Activated T-helper 9 cell treated with anti-CD3 and anti-CD28 coated beads, Interleukin-2, amount 50 U/mL, for 16 hours (primary cell): ENCODE measurements around the gene CFAP45.
A peak's percentile ranks its signal among the peaks of the same experiment; 100 is the strongest.

Experiments used
- DNase-seq: peaks from one replicate; pipeline ENCODE4 v3.0.0-alpha.2; 2020; ENCODE audit warnings: low read depth

Gene CFAP45

DNA sequence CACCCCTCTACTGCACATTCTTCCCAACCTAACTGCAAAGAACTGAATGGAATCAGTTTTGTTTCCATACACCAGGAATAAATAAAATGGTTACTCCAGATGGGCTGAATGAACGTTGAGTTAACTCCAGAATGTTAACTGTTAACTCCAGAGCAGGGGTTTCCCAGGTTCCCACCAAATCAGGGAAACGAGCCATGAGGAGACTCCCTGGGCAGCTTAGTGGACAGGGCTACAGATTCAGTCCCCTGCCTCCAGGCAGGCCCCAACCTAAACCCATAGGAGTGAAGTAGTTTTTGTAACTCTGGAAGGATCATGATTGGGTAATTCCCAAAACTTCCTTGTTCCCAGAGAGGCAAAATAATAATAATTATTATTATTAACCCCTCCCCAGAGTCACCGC lies 51.6 kb downstream of the CFAP45 start:
- no peak for DNase-seq

DNA sequence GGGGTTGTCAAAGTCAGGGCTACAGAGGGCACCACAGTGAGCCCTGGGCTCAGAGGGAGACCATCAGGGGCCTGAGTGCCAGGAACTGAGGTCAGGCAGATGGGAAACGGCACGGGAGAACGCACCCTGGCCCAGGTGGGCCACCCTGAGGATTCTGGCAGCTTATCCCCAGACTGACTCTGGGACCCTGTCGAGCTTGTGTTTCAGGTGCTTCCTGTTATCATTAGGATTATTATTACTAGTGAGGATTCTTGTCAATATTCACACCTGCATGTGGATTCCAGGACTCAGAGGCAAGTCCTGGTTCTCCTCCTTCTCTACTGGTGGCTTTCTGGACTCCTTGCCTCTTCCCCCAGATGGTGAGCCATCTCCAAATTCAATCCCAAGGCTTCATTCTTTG lies 52.7 kb downstream of the CFAP45 start:
- DNase-seq: no peak

DNA sequence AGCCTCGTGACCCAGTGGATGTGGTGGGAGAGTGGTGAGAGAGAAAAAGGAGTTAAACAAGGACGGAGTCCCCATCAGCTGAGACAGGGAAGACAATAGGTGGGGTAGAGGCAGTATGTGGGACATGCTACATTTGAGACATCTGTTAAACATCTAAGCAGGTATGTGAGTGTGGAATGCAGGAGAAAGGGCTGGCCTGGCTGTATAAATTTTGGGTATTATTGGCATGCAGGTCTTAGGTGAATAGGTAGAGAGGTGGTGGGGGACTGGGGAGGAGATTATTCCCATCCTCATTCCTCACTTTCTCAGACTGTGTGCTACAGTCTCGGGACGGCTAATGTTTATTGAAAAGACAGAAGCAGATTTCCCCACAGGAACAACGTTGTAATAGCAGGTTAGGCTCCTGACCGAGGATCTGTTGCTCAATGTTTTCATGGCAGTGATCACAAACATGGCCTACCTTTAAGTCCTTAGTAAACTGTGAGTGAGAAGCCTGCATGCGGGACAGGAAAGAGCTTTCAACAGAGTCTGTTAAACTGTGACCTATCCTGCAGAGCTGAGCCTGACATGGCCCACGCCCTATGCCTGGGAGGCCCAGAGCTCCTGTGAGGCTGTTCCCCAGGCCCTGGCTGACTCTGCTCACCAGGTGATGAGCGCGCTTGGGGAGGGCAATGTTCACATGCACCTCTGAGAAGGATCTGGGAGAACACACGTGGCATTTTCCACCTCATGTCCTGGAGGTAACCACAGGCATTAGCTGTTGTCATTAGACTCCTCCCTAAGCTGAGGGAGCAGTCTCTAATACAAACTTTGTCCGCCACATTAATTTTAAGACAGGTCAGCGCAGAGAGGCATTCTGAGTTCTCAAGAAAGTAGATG lies 54.0 kb downstream of the CFAP45 start:
- no peak for DNase-seq

DNA sequence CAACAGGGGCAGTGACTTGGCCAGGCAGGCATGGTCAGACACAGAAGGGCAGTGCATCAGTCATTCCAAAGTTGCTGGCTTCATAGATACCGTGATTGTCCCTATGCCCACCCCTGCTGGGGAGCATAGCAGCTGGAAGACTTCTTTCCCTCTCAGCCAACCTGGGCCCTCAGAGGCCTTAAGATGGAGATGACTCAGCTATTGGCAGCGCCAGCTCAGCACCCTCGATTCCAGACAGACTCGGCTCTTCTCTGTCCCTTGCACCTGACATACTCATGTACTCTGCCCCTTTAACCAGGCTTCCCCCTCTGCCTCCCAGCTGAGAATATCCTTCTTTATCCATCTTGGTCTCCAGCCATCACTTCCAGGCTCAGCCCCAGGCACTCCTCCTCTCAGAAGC lies 56.5 kb downstream of the CFAP45 start:
- no peak for DNase-seq

DNA sequence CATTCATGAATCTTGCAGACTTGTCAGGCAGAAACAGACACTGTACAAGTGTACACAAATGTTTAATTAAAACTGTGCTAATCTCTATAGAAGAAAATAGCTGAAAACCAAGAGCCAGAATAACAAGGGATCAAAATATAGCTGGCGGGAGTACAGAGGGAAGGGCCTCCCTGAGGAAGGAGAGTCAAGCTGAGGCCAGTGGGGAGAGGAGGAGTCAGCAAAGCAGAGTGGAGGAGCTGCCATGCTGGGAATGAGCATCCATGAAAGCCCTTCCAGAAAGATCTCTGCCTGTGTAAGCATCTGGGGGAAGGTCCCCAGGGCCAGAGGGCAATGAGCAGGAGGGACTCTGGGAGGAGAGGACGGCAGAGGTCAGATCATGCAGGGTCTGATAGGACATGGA lies 58.2 kb downstream of the CFAP45 start:
- no peak for DNase-seq

DNA sequence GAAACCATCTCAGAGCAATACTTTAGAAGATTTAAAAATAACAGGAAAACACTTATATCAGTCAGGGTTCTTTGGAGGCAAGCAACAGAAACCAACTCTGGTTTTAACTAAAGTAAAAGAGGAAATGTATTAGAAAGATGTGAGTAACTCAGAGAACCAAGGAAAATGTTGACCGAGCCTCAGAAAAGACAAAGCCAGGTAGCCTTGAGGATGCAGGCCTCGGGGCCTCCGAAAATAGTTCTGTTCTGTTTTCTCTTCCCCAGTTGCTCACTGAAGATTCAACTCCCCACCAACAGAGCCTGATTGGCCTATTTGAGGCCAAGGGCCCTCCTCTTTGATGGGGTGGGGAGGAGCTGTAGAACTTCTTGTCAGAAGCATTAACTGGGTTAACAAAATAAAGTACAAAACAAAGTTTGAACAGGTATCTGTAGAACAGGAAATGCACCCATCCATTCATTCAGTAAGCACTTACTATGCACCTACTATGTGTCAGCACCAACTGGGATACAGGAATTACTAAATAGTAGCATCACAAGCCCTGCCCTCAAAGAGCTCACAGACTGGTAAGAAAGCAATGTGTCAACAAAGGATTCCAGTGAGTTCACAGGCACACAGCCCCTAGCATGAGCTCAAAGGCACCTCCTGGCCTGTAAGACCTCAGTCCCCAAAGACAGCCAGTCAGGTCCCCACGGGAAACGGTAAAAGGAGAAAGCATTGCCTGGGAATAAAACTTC lies 60.7 kb downstream of the CFAP45 start:
- no peak for DNase-seq

DNA sequence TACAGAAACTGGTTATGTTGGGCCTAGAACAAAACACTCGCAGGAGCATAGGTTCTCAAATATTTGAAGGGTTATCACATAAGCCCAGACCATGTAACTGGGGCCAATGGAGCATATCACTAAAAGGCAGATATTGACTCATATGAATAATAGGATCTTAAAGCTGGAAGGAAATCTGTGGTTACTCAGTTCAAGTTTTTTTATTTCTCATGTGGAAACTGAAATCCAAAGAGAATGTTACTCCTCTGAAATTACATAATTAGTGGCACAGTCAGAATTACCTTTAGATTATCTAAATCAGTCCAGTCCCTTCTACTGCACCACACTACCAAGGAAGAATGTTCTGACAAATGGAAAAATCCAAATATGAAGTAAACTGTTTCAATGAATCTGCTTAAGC lies 61.2 kb downstream of the CFAP45 start:
- no peak for DNase-seq

DNA sequence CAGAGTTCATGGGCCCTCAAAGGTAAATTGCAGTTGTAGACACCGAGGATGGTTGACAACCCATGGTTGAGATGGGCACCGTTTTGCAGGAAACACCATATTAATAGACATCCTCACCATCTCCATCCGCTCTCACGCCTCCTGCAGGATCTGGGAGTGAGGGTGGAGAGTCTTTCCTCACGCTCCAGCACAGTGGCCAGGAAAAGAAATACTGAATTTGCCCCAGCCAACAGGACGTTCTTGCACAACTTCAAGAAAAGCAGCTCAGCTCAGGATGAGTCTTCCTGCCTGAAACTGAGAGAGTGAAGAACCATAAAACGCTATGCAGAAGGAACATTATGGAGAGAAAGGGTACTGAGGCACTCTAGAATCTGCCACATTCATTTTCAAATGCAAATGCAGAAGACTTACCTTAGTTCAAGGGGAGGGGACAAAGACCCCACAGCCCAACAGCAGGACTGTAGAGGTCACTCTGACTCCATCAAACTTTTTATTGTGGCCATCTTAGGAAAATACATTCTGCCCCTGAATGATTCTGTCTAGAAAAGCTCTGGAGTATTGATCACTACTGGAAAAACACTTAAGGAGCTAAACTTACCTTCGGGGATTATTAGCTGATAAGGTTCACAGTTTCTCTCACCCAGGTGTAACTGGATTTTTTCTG lies 64.0 kb downstream of the CFAP45 start:
- no peak for DNase-seq

DNA sequence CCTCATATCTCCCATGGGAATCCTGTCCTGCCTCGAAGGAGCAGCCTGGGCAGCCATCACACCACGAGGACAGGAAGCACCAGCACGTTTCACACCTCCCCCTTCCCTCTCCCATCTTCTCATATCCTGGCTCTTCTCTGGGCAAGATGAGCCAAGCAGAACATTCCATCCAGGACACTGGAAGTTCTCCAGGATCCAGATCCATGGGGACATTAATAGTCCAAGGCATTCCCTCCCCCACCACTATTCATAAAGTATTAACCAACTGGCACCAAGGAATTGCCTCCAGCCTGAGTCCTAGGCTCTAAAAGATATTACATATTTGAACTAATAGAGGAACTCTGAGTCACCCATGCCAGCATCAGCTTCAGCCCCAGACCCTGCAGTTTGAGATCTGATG lies 64.6 kb downstream of the CFAP45 start:
- no peak for DNase-seq

DNA sequence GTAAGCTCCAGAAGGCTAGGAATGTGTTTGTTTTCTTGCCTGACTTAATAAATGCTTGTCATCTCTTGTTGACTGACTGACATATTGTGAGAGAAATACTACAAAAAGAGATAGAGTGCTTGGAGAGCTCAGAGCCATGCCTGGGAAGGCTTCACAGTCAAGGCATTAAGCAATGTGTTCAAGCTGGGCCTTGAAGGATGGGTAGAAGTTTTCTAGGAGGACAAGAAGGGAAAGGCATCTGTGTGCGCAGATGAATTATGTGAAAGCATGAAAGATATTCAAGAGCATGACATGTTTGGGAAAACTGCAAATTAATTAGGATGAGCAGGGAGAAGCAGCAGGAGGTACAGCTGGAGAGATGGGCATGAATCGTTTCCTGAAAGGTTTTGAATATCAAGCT lies 67.7 kb downstream of the CFAP45 start:
- no peak for DNase-seq

DNA sequence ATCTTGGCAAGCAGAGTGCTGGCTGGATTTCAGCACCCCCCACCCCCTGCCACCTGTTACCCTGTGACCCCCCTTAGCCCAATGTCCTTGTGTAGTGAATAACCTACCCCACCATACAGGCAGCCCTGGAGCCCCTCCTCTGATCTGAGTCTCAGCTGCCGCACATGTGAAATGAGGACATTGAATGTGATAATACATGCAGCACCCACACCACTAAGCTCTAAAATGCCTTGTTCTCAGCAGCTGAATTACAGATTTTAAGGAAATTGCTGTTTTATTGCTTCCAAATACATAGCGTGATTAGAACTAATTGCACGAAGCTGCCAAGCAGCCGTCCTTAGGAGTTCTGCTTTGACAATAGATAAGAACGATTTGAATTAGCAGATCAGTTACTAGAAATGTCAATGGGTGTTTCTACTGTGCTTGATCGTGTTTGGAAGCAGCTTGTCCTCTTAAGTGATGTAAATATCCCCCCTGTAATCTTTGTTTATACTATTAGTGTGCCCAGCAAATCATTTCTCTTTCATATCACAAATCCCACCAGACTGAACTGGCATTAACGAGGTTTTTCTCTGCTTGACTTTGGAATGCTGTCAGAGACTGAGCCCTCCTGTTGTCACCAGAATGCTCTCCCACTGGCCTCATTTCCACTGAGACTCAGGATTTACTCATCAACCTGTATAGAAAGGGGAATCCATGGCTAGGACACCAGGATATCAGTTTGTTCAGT lies 68.4 kb downstream of the CFAP45 start:
- DNase-seq: no peak

DNA sequence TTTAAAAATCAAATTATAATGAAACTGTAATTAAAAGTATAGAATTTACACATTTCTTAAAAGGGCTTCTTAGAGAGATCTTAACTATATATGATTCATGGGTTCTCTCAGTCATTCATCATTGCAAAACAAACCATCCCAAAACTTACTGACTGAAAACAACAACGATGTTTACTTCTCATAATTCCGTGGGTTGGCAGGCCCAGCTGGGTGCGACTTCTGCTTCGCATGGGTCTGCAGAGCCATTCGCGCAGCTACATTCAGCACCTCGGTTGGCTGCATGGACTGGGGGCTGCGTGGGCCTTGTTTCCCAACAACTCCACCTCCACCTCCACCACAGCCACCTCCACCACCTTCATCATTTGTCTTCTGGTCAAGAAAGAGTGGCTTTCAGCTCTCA lies 69.2 kb downstream of the CFAP45 start:
- no peak for DNase-seq

DNA sequence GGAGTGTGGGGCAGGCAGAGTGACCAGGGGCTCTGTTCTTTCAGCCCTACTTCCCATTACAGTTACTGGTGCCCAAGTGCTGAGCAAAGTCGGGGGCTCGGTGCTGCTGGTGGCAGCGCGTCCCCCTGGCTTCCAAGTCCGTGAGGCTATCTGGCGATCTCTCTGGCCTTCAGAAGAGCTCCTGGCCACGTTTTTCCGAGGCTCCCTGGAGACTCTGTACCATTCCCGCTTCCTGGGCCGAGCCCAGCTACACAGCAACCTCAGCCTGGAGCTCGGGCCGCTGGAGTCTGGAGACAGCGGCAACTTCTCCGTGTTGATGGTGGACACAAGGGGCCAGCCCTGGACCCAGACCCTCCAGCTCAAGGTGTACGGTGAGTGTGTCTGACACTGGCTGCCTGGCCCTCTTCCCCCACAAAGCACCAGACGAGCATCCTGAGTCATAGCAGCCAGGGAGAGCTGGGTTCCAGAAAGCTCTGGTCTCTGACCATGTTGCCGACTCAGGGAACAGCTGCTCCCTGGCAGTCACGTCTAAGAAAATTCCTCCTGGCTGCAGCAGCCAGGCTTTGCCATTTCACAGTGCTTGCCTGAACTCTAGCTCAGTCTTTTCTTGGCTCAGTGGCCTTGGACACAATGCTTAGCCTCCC lies 70.0 kb downstream of the CFAP45 start:
- DNase-seq: no peak

DNA sequence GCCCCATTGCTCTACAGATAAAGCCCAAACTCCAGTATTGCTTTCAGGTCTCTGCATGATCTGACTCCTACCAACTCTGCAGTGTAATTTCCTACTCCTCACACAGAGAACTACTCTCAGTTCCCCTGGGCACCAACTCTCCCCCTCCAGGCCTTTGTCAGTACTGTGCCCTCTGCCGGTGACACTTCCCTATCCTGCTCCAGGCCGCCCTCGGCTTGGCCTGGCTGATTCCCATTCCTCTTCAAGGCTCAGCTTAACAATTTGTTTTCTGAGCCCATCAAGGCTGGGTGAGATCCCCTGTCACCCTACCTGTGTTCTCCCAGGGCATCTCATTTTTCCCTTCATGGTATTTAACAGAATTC lies 70.7 kb downstream of the CFAP45 start:
- no peak for DNase-seq

DNA sequence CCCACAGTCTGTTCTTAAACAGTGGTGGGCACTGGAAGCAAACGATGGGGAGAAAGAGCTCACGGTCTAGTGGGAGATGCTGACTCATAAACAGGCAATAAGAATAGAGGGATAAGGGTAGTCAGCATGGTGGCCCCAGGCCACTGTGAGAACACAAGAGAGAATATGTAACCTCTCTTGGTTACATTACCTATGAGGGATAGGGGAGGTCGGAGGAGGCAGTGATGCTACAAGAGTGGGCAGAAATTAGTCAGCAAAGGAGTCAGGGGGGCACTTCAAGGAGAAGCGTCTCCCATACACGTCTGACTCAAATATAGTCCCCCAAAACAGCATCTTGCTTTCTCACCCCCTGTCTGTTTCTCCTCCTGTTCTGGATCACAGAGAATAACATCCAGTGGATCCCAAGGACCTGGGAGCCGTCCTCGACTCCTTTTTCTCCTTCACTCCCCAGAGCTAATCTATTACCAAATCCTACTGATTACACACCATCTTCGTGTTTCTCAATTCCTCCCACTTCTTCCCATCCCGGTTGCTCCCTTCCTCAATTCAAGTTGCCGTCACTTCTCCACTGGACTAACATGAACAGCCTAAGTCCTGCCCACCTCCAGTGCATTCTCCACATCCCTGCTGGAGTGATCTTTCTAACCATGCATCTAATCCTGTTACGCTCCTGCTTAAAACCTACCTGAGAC lies 71.2 kb downstream of the CFAP45 start:
- DNase-seq: no peak

DNA sequence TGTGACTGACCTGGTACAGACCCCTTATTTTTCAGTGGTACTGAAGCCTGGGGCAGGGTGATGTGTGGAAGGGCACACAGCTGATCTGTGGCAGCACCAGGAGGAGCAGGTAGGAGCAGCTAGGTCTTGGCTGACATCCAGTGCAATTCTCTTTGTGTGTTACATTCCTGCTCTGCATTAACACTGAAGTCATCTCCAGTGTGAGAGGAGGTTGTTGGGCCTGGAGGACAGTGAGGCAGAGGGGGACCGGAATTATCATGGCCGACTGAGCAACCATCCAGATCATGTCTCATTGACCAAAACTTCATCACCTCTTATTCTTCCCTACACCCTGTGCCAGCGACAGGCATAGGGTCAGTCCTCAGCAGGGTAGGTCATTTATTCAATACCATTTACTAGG lies 71.8 kb downstream of the CFAP45 start:
- DNase-seq: no peak

DNA sequence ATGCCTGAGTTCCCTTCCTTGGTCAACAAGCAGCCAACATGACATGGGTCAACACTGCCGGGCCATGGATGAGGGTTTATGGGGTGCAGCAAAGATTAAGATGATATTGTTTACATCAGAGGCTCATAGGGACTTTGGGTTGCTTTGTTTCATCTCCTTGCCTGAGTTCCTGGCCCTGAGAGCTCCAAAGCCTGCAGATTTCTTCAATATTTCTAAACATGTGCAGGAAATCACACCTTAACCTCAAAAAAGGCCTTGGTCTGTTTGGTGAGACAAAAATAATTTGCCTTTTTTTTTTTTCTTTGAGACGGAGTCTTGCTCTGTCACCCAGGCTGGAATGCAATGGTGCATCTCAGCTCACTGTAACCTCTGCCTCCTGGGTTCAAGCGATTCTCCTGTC lies 72.4 kb downstream of the CFAP45 start:
- no peak for DNase-seq

DNA sequence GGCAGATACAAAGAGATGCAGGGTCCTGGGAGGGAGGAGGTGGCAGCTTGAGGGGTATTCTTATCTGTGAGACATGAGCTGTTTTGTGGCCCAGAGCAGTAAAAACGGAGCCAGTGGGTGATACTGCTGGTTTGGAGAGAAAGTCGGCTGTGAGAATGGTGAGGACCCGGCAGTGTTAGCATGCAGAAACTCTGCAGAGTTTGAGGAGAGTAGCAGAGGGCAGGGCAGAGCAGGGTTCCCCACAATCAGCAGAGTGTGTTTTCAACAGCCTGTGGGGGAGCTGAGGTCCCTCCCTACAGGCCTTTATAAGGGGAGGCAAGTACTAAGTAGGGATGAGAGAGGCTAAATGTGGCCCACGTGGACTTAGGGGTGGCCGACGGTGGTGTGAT lies 72.9 kb downstream of the CFAP45 start:
- no peak for DNase-seq

DNA sequence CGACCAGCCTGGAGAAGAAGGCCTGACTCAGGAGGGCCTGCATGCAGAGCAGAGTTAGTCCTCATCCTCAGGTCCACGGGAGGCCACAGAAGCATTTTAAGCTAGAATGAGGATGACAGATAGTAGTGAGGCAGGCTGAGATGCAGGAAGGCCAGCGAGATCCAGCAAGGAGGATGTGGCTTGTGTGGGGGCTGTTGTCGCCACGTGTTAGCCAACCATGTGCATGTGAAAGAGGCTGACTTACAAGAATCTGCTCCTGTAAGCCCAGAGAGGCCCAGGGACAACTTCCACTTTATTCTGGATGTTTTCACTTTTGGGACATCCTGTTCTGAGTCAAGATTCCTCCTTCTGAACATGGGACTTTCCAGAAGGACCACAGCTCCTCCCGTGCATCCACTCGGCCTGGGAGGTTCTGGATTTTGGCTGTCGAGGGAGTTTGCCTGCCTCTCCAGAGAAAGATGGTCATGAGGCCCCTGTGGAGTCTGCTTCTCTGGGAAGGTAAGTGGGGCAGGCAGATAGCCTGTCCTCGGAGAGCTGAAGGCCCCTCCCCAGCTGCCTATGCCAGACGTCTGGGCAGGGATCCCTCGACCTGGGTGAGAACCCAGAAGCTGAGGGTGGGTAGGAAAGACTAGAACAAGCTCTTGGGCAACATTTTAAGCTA lies 73.4 kb downstream of the CFAP45 start, which contains the start of gene SLAMF8:
Gene SLAMF8 (plus strand): TSS at position 433 of the 661 bp plus-strand sequence. CDS start 26 bp downstream, at position 459.
- peak; percentile 11 for DNase-seq

DNA sequence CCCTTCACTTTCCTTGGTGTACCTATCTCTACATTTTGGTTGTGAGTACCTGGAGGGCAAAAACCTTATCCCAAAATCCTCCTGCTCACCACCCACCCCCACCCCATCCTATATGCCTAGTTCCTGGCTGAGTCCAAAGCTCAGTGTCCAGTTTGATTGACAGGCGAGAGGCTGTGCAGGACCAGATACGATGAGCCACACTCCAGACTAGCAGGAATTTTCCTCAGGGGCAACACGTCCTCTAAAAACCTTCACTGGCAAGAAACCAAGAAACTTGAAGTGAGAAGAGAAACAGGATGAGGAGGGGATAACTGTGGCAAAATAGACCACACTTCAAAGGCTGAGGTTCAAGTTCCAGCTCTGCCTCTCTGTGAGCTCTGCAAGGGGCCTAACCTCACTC lies 74.4 kb downstream of the CFAP45 start:
- DNase-seq: no peak

DNA sequence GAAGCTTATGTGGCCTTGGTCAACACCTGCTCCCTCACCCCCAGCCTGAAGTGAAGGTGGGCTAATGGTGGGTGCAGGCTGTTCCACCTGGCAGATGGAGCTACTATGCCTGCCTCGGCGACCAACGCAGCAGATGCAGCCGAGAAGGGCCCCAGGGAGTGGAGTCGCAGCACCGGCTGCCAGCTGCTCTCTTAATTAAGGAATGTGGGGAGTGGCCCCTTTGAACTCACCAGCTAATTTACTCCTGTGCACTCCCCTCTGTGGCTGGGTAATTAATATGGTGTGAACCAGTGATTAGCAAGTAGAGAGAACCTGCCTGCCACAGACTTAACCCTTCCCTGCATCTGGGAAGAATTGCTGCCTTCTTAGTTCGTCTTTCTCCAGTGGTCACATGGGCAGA lies 76.6 kb downstream of the CFAP45 start:
- no peak for DNase-seq
